Activated gamma-delta T cell treated with Interleukin-2 at 50 U/mL for 16 hours (primary cell): ENCODE measurements around the gene SPON2.

ENCODE experiments used
- DNase-seq: peaks from one replicate; pipeline ENCODE4 v3.0.0-alpha.2; 2020

SPON2 gene

DNA sequence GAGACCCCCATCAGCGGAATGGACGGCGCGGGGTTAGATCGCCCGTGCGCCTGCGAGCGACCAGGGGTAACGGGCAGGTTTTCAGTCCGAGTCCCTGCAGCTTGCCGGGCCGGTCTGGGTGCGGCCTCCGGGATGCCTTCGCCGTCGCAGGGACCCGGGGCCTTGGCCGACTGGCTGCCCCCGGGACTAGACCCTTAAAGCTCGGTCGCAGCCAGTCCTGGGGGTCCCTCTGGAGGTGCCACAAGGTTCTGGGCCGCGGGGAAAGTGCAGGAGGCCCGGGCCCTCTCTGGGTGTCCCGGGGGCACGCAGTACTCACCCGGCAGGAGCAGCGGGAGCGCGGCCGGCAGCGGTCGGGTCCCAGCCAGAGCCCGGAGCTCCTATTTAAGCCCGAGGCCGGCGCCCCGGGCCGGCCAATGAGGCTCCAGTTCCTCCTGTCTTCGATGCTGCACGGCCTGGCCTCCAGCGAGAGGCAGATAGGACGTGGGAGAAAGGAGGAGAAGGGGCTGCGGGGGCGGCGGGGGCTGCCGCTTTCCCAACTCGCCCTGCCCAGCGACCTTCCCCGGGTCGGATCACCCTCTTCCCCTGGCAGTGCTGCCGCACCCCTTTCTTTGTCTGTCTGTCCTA is at the start of gene SPON2:
Gene SPON2 (minus strand): TSS at position 356 of the 624 bp plus-strand sequence.
- DNase-seq: no peak

DNA sequence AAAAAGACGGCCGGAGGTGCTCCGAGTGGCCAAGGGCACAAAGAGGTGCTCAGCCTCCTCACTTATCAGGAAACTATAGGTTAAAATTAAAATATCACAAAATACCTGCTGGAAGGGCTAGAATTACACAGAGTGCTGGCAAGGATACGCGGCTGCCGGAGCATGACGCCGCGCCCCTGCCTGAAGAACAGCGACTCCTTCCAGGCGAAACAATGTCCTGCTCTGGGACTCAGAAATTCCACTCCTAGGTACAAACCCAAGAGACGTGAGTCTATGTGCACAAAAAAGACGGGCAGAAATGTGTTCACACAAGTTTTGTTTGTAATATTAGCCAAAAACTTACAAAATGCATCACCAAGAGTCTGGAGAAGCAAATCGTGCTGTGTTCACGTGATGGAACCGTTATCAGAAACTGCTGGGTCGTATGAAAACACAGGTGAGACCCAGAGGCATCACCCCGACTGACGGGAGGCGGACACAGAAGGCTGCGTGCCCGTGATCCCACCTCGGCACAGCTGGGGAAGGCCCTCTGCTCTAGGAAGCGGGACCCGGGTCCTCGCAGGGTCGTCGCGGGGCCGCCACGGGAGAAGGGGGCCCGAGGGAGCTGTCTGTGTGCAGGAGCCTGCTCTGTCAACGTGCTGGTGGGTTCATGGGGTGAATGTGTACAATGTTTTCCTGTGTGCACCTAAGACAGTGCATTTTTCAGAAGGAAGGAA is 48.9 kb upstream of the SPON2 start:
- DNase-seq: no peak

DNA sequence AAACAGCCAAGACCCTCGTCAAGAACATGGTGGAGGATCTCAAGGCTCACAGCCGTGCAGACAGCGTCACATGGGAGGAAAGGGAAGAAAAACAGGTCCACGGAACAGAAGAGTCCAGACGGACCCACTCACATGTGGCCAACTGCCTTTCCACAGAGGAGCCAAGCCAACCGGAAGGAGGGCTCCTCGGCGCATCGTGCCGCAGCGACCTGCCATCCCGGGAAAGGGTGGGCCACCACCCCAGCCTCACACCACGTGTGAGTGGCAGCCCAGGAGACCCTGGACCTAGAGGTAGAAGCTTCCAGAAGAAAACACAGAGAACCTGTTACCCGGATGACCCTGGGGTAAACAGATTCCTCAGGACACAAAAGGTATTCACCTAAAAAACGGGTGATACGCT is 48.2 kb upstream of the SPON2 start:
- no peak for DNase-seq

DNA sequence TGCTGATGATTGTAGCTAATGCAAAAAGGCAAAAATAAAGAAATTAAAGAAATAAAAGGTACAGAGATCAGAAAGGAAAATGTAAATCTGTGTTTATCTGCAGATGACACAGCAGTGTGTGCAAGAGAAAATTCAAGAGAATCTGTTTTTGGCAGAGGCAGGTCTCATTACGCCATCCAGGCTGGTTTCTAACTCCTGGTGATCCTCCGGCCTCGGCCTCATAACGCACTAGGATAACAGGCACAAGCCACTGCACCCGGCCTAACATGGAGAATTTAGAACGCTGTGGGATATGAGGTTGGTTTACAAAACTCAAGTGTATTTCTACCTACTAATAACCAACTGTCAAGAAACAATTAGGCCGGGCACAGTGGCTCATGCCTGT is 47.2 kb upstream of the SPON2 start:
- no peak for DNase-seq

DNA sequence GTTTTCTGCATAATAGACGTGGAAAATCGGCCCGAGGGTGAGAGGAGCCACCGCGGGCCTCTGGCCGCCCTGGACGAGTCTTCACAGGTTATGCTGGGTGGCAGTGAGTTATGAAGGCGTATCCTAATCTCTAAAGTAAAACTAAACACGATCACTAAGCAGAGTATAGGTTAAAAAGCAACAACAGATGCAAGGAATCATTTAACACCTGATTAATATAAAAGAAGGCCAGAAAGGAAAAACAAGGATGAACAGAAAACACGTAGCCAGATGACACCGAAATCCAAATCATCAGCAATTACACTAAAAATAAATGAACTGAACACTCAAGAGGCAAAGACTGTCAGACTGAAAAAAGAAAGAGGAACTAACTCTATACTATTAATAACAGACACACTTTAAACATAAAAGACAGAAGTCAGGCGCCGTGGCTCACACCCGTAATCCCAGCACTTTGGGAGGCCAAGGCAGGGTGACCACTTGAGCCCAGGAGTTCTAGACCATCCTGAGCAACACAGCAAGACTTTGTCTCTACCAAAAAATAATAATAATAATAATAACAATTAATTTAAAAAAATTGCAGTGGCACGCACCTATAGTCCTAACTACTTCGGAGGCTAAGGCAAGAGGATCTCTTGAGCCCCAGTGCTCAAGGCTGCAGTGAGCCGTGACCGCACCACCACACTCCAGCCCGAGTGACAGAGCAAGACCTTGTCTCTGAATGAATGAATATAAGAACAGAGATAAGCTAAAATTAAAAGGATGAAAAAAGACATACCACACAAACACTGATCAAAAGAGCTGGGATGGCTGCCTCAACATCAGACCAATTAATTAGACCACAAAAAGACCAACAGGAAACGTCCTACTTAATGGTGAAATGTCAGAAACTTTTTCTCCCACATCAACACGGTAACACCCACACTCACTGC is 46.5 kb upstream of the SPON2 start:
- DNase-seq: no peak

DNA sequence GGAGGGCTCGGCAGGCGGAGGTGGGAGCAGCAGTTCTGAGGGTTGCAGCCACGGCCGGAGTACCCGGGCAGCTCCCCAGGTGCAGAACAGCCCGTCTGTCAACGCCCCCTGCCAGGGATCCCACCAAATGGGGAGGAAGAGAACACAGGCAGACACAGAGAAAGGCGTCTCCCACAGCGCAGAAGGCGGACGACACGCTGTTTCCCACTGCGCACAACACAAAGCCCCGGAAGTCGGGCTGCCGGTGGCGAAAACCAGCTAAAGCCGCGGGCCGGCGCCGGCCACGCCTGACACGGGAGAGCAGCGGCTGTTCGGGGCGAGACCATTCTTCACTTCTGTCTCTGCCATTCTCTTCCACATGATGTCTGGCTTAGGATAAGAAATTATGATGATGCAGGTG is 45.0 kb upstream of the SPON2 start:
- no peak for DNase-seq

DNA sequence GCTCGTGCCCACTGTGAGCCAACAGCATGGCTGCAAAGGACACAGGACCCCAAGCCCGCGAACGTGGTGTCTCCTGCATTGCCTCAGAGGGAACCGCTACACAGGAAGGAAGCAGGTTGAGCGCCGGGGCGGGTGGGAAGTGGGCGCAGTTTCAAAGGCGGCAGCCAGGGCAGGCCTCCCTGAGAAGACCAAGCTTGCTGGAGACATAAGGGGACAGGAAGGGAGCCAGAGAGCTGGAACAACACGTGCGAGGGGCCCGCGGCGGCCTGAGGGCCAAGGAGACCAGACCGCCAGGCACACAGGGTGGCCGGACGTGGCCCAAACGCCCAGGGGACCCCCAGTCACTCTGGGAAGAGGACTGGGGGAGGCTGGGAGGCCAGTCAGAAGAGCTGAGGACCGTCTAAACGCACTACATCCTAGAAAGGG is 44.5 kb upstream of the SPON2 start:
- DNase-seq: peak; percentile 66

DNA sequence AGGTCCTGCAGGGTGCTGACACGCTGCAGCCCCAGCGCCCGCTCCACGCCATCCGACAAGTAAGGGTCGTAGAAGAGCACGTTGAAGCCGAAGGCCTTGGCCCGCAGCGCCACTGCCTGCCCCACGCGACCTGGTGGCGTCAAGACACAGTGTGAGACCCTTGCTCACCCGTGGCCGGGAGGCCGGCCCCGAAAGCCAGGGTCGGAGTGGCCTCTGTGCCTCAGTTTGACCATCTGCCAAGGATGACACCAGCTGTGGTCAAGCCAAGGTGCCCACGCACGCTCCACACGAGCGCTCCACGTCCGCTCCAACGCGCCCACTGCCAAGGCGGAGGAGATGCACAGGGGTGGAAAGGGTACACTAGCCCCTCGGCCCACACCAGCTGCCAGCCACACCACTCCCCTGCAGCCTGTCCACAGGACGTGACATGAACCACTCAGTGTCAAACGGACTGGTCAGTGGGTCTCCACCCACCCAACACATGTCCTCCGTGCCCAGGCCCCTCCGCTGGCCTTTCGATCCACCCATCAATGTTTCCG is 43.8 kb upstream of the SPON2 start:
- DNase-seq: no peak

DNA sequence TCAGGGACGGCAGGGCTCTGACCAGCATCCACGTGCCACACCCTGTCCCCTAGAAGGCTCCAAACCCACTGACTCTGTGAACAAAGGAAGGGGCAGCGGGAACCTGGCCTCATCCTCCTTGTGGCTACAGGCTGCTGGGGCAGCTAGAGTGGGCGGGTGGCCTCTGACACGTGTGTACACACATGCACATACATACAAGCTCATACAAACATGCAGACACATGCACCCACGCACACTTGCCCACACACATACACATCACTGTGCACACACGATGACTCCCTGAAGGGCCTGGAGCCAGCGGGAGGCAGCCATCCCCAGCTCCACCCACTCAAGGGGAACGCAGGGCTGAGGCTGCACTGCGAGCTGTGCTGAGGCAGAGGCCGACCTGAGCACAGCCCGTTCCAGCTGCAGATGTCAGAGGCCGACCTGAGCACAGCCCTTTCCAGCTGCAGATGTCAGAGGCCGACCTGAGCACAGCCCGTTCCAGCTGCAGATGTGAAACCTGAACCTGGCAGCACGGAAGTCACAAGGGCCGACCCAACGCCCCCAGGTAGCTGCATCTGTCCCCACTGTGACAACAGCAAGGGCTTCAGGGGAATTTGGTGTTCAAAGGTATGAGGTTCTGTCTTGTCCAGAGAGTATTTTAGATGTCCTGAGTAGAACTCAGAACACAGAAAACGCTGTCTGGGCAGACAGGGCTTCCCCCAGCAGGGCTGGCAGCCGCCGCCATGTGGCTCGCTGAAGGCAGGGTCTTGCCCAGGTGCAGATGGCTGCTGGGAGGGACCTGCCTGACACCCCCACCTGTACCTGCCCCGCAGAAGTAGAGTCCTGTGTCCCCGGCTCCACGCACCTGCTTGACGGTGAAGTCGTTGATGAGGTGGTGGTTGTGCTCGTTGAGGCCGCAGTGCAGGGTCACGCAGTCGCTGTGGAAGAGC is 43.0 kb upstream of the SPON2 start:
- DNase-seq: no peak

DNA sequence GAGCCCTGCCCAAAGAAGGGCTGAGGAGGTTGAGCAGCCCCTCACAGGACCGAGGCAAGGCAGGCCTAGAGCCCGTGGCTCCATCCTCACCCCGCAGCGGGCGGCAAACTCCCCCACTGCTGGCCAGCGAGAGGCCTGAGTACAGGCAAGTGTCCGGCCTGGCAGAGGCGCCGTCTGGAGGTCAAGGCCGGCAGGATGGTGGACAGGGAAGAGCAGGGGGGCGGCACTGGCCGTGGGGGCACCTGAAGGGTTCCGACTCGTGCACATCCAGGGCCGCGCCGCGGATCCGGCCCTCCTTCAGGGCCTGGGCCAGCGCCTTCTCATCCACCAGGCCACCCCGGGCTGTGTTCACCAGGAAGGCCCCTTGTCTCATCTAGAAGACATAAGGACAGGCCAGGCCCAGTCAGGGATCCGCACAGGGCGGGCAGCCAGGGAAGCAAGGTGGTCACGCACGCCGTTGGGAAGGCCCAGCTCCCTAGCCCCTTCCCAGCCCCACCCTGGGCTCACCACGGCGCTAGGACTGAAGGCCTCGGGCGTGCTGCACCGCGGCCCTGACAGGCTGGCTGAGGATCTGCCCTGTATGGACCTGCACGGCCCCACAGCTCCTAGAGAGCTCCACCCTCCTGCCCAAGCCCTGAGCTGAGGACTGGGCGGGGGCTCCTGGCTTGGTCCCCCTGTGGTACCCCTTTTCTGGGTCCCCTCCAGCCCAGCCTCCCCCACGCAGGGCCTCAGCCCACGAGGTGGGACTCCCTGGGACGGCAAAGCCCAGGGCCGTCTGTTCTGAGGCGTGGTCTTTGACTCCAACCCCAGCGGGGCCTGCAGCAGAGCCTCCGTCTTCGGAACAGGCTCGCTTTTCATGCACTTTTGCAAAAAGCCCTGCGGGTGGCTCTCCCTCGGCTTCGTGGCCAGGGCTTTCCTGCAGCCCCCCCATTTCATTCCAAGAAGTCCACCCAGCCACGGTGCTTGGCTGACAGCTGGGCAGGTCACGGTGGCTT is 42.0 kb upstream of the SPON2 start:
- no peak for DNase-seq

DNA sequence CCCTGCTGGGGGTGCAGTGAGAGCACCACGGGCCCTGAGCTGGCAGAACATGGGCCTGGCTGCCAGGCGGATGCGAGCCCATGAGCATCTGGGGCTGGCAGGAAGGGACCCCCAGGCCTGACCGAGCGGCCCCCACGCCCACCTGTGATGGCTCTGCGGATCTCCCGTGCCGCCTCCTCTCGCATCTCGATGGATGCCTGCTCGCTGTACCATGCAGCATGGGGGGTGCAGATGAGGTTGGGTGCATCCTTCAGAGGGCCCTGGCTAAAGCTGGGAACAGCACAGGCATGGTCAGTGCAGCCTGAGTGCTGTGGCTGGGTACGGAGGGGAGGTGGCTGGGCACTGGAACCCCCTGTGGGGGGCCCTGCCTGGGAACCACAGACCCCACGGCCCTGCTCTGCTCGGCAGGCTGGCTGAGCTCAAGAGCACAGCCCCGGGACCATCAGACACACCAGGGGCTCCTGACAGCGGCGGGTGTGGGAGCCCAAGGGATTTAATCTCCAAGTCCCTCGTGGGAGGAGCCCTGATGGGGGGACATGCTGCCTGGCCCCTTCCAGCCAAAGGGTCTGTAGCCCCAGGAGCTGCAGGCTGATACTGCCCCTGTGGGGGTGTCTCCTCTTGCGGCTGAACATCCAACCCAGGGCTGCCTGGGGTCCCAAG is 41.1 kb upstream of the SPON2 start:
- DNase-seq: no peak

DNA sequence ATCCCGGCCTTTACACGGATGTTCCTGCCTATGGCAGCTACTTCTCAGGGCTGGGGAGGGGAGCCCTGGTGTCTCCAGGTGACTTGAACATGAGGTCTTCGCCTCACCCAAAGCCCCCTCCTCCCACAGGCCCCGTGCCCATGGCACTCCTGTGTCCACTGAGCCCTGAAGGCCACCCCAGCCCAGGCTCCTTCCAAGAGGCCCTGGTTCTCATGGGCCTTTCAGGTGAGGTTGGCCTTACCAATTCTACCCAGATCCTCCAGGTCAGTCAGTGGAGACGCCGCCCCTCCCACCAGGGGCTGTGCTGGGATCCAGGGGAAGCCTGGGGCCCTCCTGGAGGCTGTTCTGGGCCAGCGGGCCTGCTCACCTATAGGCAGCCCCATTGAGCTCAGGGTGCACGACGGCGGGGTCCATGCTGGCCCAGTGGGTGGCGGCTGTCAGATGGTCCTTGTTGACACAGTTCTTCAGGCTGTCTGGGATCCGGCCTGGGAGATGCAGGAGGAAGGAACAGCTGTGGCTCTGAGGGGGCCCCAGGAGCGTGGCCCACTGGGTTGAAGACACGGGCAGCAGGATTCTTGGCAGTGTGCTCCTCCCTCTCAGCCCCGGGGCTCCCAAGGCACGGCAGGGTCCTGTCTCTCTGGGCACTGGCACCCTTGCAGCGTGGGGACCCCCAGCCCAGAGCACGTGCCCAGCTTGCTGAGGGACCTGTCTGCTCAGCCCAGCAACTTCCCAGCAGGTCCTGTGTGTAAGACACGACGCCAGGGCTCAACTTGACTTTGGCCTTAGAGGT is 40.4 kb upstream of the SPON2 start:
- no peak for DNase-seq

DNA sequence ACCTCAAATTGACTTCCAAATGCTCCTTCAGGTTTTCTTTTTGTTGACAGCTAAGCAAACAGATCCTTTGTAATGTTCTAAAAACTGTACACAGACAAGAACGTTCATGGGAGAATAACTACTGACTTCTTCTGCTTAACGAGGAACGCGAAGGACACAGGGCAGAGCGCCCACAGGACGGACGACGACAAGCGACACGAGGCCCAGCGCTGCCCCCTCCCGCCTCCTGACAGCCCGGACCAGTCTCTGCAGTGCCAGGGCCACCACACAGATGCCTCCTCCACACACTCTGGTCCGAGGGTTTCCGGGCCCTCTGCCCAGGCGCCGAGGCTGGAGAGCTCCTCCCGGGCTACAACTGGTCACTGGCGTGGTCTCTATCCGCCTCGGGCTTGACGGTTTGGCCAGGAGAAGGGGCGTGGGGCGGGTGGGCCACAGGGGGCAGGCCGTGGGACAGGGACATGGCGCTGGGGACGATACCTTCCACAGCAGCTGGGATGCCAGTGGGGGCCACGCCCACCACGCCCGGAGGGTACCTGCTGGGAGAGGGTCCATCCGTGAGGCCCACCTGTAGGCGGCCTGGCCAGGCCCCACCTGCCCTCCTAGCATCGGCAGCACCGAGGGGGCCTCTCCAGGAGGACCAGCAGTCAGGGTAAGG is 39.6 kb upstream of the SPON2 start:
- no peak for DNase-seq

DNA sequence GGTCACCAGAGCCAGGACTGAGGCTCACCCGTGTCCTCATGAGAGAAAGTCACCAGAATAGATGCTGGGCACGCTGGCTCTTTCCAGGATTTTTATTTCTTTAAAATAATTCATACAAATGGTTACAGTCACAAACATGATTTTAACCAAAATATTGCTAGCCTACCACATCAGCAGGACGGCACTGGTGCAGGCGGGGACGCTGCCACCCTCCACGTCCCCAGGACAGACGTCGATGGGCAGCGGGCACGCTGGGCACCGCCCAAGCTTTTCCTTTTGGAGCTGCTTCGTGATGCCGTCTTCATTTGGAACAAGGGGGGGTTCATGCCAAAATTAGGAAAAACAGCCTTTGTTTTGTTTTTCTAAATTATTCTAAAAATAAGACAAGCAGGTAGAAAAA is 39.0 kb upstream of the SPON2 start:
- no peak for DNase-seq

DNA sequence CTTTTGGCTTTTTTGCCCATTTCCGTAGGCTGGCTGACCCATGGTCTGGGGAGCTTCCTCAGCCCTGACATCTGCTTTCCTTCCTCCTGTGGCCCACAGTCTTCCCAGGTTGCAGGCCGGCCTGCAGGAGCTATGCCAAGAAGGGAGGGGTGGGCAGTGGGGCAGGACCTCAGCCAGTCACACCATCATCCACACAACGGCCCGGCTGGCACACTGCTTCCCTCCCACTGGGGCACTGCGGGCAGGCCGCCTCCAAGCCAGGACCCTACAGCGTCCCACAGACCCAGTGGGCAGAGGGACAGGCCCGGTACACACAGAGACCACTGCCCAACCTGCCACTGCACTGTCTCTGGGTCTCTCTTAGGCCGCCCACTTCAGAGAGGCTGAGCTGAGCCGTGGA is 38.6 kb upstream of the SPON2 start:
- no peak for DNase-seq

DNA sequence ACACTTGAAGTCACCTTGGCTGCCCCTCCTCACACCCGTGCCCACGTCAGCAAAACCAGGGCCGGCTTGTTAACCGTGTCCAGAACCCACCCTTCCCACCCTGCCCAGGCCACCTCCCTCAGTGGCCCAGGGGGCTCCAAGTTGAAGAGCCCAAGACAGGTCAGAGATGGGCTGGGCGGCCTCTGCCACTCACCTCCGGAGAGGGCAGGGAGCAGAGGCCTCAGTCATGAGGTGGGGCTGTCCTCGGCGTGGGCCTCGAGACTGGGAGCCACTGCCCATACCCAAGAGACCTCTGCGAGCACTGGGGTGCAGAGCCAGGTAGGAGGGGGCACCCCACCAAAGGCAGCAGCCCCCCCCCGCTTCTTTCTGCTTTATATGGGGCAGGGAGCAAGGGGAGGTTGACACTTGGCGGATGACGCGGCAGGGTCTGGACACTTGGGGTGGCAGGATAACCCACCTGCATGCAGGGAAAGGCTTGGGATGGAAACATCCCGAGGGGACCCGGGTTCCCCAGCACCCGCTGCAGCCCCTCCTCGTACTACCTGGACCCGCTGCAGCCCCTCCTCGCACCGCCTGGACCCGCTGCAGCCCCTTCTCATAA is 38.0 kb upstream of the SPON2 start:
- DNase-seq: no peak

DNA sequence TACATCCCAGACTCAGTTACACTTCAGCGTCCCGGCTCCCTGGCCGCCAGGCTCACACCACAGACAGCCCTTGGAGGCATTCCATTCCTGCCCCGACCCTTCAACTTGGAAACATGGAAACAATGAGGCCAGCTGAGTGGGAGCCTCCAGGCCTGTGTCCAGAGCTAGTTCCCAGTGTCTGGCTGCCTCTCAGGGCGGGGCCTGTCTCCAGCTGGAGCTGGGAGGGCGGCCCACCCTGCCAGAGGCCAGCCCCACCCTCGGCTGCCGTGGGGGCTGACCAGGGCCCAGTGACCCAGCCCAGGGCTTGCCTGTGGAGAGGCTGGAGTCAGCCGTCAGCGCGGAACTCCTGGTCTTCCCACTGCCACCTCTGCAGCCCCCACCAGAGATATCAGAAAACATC is 37.4 kb upstream of the SPON2 start:
- DNase-seq: no peak

DNA sequence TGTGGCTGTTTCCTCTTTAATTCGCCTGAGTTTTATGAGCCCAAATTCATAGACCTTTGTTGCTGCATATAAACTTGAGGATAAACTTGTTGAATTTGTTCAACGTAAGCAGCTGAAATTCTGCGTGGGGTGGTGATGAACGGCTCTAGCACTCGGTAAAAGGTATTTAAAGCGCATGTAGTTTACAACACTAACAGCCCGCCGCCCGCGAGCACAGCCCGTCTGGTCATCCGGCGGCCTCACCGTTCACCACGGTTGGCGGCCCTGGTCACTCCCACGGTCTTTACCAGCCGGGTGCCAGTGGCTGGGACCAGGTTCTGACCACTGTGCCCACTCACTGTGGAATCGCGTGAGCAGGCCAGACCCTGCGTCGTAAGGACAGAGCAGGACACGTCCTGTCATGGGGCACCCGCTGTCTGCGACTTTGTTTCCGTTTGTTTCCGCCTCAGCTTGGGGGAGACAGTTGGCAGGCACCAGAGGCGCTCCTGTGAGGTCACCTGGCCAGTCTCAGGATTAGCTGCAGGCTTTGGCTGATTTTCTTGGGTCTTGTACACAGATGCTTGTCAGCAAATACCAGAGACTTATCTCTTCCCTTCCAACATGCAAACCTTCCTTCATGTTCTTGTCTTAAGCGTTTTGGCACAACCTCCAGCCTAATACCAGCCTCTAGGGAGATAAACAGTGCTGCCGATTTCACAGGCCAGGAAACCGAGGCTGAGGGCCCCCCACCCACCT is 36.8 kb upstream of the SPON2 start:
- DNase-seq: no peak
